HG02973 (cell line): Measurements from ENCODE around the gene FKBP1B.
"Not testable (repeated sequence)": the region's sequence is repeated elsewhere in the genome, so short reads cannot be mapped to it uniquely, and the experiment has no call there.

Source experiments
- ATAC-seq: cut with Tn5 transposase; IDR thresholded peaks from one replicate; pipeline ENCODE4 v1.9.1; 2021; ENCODE audit warnings: moderate library complexity; ENCODE audit not compliant: unreplicated experiment

Gene FKBP1B

DNA sequence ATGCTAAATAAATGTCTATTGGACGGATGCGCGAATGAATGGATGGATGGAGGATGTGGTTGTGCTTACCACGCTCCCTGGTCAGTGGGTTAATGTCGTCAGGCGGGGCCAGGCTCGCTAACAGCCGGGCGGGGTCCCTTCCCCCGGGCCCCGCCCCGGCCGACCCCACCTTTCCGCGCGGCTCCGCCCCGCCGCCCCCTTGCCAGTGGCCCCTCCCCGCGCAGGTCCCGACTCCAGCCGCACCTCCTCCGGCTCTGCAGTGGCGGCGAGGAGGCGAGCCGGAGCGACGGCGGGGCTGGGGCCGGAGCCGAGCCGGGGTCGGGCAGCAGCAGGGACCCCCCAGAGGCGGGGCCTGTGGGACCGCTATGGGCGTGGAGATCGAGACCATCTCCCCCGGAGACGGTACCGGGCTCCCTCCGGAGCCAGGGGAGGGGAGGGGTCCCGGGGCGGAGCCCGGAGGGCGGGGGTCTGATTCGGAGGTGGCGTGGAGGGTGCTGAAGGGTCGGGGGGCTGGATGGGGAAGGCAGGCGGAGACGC, at the start of gene FKBP1B:
Gene FKBP1B, plus strand, starts transcription at position 257 of the 537 bp plus-strand sequence. Its CDS starts 109 bp downstream, at position 366.
- no peak for ATAC-seq

DNA sequence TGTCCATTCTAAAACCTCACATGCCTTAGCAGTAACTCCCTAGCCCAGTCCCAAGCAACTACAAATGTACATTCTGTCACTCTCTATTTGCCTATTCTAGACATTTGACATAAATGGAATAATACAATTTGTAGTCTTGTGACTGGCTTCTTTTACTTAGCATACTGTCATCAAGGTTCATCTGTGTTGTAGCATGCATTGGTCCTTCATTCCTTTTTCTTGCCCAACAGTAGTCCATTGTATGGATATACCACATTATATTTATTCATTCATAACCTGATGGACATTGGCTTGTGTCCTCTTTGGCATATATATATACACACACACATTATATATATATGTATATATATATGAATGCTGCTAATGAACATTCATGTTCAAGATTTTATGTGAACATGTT, 41.8 kb upstream of the FKBP1B start:
- no peak for ATAC-seq

GRCh38 chr2:24008672-24009366, 40.7 kb upstream of the FKBP1B start:
- ATAC-seq: no peak

- ATAC-seq: no peak
These were observed 40.2 kb upstream of the FKBP1B start for GRCh38 chr2:24009367-24009679.

DNA sequence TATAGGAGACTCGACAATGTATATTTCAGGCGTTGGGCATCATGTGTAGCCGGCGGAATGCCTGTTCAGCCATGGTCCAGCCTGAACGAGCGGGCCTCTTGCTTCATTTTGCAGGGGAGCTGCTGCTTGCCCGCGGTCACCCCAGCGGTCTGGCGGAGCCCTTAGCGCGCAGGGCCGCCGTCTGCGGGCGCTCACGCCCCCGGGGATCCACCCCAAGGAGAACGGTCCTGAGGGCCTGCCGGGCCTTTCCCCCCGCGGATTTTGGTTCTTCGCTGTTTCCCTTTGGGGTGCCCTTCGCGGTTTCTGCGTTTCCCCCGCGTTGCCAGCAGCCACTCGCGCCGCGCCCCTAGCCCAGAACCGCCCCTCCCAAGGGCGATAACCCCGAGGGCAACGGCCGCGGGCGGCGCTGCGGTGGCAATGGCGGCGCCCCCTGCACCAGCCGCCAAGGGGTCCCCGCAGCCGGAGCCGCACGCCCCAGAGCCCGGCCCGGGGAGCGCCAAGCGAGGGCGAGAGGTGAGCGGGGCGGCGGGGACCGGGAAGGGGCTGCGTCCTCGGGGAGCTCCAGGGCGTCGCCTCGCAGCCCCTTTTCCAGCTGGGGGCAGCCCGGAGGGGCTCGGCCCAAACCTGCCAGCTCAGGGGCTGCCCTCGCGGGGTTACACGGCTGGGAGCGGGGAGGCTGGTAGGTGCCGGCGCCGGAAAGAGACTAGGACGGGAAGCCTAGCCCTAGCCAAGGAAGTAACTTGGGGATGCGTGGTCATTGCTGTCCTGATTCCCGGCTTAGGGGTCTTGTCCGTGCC, 39.7 kb upstream of the FKBP1B start, which contains the start of gene MFSD2B:
Gene MFSD2B, plus strand, starts transcription at position 406 of the 797 bp plus-strand sequence. Its CDS starts 12 bp downstream, at position 418.
- no peak for ATAC-seq

DNA sequence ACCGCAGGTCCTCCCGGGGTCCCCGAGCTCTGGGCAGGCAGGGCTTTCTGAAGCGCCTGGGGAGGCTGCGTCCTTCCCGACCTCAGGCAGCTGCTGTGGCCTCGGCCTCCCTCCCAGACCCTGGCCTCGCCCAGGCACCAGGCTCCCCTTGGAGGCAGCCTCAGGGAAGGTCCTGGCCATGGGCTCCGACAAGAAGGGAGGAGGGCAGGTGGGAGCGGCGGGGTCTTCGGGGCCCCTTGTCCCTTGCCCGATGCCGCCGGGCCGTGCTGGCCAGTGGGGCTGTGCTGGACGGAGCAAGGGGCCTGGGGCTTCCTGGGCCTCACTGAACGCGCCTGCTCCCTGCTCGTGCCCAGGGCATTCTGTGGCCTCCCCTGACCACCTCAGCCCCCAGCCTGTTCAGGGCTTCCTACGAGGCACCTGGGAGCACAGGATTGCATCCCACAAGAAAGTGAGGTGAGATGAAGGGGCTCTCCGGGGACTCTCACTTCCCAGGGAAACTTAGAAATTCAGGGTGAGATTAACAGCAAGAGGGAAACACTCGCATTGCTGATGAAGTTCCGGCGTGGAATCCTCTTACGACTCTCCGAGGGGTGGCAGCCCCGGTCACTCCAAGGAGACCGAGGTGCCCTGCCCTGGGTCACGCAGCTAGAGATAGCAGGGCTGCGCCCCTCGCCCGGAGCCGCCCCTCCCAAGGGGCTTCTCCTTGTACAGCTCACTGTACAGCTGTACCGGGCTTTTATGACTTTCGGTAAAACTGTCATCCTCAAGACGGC, 38.9 kb upstream of the FKBP1B start:
- ATAC-seq: no peak

DNA sequence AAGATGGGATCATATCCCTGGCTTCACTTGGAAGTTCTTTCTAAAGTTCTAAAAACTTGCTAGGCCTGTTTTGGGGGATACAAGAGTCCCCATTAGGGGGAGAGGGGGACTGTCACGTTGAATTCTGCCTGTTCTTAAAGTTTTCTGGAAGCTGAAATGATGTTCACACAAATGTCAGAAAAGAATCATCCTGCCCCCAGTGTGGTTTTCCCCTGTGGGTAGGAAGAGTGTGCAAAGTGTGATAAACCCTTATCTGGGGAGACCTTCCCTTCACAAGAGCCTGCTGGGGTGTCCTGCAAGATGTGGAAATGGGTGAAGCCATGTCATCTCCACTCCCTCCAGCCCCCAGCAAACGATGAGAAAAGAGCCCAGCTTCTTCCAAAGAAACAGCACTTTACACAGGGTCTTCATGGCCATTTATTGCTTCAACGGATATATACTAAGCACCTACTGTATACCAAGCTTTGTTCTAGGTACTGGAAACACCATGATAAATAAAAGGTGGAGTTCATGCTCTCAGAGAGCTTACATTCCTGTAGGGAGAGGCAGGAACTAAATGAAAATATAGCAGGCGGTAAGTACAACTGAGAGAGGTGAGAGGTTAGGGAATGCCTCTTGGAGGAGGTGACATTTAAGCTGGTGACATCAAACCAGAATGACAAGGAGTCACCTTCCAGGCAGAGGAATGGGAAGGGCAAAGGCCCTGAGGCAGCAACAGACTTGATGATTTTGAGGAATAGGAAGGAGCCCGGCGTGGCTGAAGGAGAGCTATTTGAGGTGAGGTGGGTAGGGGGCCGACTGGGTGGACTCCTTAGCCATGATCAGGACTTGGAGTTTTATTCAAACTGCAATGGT, 38.1 kb upstream of the FKBP1B start:
- no peak for ATAC-seq

- ATAC-seq: no peak
These were observed 36.9 kb upstream of the FKBP1B start for GRCh38 chr2:24012521-24013188.

DNA sequence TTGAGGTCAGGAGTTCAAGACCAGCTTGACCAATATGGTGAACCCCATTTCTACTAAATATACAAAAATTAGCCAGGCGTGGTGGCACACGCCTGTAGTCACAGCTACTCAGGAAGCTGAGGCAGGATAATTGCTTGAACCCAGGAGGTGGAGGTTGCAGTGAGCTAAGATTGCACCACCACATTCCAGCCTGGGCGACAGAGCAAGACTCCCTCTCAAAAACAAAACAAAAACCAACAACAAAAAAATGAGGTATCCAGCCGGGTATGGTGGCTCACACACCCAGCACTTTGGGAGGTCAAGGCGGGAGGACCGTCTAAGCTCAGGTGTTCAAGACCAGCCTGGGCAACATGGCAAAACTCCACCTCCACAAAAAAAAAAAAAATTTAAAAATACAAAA, 34.6 kb upstream of the FKBP1B start:
- not testable (repeated sequence) for ATAC-seq

GRCh38 chr2:24015562-24016375, 33.8 kb upstream of the FKBP1B start:
- ATAC-seq: no peak

DNA sequence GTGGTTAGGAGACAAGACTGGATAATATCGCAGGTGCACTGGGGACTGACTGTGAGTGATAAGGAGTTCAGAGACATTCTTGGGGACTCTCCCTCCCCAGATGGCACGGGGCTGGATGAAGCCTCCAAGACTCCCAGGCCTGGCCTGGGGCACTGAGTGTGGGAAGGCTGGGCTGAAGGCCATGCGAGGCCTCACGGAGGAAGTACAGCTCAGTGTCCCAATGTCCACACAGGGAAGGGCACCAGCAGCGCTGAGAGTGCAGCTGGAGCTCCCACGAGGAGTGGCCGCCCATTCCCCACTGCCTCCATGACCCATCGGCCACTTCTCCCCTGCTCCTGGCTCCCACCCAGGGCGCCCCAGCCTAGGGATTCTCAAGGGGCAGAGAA, 33.2 kb upstream of the FKBP1B start:
- ATAC-seq: no peak

GRCh38 chr2:24016853-24017703, 32.5 kb upstream of the FKBP1B start:
- ATAC-seq: no peak

- no peak for ATAC-seq
These were observed 31.8 kb upstream of the FKBP1B start for GRCh38 chr2:24017711-24018110.

DNA sequence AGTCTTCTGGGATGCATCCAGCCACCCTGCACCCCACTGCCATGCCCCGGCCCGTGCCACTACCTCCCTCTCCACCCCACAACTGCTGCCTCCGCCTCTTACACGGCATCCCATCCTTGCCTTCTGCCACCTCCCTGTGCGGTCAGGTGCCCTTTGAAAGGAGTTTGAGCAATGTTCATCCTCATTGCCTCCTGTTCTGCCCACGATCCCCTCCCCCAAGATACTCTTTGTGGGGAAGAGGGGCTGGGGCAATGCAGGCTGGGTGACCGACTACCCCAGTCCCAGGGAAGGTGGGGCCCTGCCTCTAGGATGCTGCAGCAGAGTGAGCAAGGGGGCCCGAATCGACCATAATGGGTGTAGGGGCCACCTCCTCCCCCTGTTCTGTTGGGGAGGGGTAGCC, 31.3 kb upstream of the FKBP1B start:
- no peak for ATAC-seq

- no peak for ATAC-seq
These were observed 29.8 kb upstream of the FKBP1B start for GRCh38 chr2:24019729-24020128.

GRCh38 chr2:24020244-24020643, 29.3 kb upstream of the FKBP1B start:
- ATAC-seq: no peak

GRCh38 chr2:24021122-24021998, 28.2 kb upstream of the FKBP1B start:
- no peak for ATAC-seq
